Dermis blood vessel endothelial cell (primary cell): ENCODE measurements around the gene MYO5B. TPM values are rescaled to one million over a fixed set of nuclear protein-coding genes. Genes with fewer than 3 reads are reported as not detected.
A peak's percentile ranks its signal among the peaks of the same experiment; 100 is the strongest.

Experiments
- DNase-seq: peaks from one replicate; pipeline ENCODE4 v3.0.0; 2010
- total RNA-seq: library from RNA; depleted of rRNA; stranded (reverse); fragments of >200 nt; gene quantifications from 2 replicates; pipeline ENCODE4 v1.2.3, GENCODE V29; 2014

The MYO5B gene
- total RNA-seq, 1 donor from 2014 or later: 0.85 TPM

DNA sequence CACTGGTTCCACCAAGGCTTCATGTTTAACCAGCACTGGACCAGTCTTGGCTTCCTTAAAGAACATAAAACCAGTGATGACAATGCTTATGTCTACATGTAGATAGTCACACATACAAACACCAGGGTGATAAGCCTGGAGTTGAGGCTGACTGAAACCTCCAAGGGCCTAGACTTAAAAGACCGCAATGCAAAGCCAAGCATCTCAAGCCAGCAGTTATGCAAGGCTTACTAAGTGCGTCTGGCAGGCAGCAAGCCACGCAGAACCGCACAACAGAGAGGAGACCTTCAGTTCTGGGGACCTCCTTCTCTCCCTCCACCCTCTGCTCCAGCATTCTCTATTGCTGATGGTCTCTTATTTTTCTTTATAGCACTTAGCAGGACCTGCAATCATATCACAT lies 318.4 kb downstream of the MYO5B start:
- no peak for DNase-seq

DNA sequence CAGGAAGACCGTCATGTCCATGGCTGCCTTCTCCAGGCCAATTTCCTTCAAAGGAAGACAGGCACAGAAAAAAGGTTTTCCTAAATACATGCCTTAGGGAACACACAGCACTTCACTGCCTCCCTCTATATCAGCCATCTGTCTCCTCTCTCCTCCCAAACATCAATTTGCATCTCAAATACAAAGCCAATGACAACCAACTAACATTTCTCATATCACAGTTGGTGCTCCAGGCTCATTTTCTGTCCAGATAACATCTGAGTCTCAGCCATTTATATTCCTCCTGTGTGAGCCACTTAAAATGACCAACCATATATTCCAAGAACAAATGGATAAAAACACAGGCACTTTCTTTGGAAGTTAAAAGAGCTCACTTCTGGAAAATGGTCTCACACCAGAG lies 319.2 kb downstream of the MYO5B start:
- no peak for DNase-seq

DNA sequence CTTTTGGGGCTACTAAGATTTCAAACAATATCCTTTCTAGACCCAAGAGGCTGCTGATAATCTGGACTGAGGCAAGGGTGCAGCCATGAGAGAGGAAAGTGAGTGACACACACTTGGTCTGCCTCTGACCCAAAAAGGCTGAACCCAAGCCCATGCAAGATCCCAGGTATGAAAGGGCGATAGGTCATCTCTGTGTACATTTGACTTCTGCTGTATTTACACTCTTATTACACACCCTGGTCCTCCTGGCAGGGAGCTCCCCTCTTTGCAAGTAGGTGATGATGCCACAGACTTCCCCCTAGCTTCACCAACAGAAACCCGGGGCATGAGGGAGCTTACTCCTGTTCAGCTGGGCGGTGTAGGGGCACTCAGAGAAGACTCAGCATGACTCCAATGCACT lies 319.8 kb downstream of the MYO5B start:
- no peak for DNase-seq

DNA sequence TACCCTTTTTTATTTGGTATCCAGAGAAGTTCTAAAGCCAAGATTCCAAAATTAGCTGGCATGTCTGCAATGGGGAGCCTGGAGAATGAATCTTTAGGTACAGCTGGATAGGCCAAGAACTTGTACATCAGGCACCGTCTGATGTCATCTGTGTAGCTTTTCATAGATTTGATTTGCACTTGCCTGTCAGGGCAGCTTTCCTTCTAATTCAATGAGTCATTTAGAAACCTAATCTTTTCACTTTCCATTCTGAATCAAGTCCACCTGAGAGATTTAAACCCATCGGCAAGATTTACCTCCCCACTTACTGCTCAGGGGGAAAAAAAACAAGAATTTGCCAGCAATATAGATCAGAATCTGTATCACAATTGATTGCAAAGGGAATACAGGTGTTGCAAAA lies 320.7 kb downstream of the MYO5B start:
- no peak for DNase-seq

DNA sequence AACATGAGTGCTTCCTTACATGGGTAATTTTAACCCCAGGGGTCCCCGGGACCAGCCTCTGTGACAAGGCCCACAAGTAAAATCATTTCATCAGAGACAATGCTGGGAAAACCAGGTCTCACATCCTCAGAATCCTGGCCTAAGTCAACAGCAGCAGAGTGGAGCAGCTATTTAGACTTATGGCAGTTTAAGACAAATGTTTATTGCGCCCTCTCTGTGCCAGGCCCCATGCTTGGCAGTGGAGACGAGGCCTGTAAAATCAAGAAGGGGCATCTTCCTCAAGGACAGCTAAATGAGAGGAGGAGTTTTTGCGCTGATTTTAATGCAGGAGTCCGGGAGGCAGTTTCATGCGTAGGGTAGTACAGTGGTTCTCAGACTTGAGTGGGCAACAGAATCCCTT lies 325.6 kb downstream of the MYO5B start:
- no peak for DNase-seq

DNA sequence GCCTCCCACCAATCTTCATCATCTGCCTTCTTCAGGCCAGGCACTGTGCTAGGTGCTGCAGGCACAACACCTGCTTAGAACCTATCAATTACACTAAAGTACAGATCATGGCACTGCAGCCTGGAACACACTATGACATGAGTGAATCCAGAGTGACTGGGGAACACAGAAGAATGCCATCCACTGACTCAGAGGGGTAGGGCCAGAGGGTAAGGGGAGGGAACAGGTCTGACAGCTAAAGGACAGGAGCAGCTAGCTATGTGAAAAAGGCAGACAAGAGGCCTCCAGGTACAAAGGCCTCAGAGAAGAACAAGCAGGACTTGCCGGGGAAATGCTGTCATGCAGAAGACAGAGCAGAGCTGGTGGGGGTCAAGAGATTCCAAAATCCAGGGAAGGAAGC lies 328.3 kb downstream of the MYO5B start:
- DNase-seq: no peak

DNA sequence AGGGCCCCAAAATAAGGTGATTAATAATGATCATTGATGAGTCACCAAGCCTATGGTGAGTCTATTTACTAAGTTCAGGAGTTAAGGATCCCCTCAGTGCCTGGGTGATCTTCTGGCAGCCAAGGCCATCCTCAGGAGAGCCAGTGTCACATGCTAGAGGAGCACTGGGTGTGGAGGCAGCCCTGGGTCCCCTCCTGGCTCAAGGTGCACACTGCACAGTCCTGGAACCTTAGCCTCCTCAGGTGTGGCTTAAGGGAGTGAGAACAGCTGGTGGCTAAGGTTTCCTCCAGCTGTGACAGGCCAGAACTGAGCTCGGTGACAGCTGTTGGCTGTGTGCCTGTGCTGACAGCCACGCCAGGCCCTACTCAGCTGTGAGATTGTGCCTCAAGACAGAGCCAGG lies 329.5 kb downstream of the MYO5B start:
- DNase-seq: no peak

DNA sequence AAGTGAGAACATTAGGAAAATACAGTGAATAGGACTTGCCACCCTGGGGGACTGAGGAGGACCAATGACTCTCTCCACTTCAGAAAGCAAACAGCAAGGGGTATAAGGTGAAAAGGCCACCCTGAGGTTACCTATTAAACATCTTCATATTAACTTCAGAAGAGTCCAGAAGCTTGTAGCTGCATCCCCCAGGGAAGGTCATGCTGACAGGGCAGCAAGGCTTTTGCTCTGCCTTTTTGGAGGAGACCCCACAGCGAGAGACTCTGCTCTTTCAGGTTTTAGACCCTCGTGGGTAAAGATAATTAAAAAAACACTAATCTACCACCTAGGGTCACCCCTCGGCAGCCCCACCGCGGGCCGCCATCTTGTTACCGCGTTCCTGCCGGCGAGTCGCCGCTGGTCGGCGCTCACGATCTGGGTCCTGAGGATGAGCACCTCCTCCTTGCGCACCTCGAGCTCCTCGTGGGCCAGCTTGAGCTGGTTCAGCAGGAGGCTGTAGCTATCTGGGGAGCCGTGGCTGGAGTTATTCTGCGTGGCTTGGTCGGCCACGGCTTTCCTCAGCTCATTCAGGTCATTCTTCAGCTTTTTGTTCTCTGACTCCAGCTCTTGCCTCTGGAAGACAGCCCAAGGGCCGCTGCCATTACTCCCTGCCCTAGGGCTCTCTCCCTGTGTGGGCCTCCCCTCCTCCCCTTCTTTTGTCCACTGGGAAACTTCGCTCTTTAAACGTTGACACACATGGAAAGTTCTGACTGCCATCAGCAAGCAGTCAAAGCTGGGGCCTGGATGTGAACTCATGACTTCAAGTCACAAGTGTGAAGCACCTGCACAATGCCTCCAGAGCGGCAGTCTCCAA lies 331.0 kb downstream of the MYO5B start:
- no peak for DNase-seq

DNA sequence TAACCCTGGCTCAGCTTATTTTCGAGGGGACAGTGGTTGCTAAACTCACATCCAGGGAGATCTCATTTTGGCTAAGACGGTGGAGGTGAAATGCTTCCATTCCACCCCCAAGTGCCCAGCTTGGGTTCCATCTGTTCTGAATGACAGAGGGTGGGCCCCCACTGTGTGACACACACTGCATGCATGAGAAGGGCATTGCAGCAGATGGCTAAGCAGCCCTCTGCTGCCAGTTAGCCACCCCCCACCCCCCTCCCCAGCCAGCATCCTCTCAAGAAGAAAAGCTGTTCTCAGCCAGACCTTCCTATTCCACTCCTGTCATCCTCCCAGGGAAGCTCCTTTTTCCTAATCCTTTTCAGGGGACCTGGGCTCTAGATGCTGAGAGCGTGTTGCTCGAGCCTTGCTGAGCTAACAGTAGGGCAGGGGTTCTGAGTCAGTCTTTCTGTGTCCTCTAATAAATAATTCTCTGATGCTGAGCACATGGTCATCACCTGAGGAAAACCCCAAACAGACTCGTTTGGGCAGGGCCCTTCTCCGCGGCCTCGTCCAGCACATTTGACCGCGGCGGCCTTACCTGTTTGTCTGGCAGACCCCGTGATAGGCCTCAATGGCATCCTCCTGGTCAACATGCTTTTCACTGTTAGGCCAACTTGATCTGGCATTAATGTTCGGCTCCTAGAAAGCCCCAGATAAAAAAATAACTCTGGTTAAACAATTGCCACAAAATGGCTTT lies 332.1 kb downstream of the MYO5B start:
- no peak for DNase-seq

DNA sequence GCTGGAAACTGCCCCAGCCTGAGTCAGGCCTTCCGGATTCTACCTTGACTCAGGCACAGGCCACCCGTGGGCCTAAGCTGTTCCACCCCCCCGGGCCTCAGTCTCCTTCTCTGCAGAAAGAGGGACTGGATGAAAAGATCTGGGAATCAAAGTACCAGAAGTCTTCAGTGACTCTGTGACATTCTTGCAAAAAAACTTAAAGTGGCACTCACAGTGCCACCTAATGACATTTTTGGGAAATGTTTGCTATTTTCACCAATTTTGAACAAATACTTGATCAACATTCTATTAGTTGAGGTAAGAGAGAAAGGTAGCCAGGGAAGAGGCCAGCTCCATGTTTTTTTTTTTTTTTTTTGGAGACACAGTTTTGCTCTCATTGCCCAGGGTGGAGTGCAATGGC lies 333.3 kb downstream of the MYO5B start:
- peak; percentile 37 for DNase-seq

DNA sequence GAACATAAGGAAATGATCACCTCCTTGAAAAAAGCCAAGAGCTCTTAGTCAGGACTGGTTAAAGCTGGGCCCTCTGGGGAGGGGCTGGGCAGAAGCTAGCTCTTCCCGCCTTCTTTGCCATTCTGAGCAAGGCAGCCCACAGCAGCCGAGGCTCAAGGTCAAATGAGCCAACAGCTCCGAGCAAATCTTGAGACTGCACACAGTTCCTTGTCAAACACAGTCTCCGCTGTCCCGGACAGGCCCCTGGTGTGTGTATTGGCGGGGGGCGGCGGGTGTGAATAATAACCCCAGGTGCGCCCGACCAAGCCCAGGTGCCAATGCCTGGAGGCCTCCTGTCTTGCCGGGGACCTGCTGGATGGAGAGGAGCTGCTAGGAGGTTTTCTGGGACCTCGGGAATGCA lies 335.2 kb downstream of the MYO5B start:
- DNase-seq: no peak

DNA sequence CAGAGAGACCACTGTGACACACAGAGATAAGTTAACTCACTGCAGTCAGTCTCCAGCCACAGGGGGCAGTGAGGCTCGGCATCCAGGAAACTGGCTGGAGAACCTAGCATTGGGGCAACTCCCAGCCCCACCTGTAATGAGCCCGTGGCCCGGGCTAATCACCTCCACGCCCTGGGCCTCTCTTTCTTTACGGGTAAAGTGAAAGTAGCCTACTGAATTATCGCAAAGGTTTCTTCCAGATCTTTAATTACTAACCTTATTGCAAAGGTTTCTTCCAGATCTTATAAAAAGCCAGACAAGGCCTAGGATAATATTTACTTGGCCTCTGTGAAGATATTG lies 336.0 kb downstream of the MYO5B start:
- DNase-seq: no peak

DNA sequence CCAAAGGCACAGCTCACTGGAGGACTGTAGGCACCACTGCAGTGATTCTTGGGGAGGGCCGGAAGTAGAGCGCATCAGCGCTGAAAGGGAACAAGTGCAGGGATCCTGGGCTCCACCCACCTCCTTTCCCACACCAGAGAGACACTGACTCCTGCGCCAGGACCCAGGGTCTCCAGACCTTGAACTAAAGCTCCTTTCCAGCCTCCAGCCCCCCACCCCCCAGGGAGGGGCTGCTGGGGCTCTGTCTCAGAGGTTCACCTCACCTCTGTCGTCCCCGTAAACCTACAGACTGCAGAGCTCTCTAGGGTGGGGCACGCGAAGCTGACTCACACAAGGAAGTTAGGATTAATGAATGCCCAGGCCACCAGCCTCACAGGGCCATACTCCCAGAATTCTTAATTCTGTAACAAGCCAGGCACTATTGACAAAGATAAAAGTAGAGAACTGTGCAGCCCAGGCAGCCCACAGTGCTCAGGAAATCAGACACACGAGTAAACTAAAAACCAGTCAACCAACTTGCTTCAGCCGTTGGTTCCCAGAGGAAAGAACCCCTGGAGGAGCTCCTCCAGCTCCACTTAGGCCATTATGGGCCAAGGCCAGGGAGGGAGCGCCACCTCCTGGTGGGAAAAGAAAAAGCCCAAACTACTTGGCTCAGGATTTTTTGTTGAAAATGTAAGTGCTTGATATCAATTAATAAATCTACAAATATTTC lies 336.5 kb downstream of the MYO5B start:
- DNase-seq: peak; percentile 88

DNA sequence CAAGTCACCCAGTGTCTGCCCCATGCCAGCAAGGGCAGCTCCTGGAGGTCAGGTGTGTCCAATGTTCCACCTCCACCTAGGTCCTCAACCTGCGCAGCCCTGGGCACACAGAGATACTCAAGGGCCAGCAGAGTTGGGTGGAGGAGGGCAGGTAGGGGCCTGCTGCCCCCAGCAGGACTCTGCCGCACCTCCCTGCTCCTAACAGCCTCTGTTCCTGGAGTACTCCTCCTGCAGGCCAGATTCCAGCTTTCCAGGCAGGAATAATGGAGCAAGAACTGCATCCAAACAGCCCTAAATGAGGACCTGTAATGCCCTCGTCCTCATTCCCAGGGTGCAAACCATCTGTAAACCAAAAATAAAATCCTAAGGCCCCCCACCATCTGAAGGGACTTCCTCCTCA lies 337.2 kb downstream of the MYO5B start:
- peak; percentile 21 for DNase-seq

DNA sequence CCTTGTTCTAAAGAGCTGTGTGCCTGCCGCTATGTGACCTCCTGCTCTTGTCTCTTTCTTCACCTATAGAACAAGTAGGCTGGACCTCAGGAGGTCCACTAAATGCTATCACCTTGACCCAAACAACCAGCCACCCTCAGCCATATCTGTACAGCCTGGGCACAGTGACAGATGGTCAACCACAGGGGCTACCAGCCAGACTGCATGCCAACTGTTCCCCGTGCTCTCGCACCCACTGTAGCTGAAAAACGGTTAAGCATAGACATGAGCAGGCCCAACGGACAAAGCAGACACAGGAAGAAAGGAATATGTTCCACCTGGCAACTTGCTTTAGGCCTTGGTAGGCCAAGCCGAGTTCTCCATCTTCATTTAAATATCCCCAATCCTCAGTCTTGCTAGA lies 338.5 kb downstream of the MYO5B start:
- no peak for DNase-seq

DNA sequence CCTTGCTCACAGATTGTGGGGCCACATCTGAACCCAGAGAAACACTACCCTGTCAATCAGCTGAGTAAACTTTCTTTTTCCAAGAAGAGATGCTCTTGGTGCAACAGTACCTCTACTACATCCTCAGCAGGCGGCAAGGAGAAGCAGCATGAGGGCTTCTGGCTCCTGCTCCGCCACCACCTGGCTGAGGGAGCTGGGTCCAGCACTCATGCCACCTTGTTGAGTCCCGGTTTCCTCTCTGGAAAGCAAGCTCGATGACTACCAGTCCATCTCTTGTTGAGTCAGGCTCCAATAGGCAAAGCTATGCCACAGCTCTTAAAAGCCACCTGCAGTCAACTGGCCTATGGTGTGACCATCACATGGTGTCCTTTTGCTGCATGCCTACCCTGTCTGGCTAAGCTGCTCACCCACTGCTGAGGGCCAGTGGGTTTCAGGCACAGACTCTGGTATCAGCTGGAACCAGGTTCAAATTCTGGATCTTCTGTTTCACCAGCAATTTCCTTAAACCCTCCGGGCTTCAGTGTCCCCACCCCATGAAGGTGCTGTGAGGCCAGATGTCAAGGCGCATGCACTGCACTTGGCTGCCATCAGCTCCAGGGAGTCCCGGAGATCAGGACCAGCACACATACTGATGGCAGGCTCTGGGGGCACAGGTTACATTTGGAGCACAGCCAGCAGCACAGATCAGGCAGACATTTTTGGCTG lies 339.1 kb downstream of the MYO5B start:
- no peak for DNase-seq

DNA sequence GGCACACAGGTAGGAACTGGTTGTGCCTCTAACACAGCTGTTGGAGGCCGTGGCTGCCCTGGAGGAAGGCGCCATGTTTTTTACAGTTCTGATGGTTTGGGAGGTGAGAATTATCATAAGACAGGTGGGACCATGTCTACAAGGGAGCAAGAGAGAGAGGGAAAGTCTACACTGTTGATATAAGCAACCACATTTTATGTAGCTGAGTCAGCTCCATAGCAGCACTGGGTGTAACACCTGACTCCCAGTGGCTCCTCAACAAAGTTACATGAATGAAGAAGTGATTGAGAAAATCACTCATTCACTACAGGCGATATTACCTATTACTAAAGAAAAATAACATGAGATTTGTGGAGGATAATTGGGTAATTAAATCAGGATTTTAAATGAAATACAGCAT lies 340.3 kb downstream of the MYO5B start:
- DNase-seq: no peak

DNA sequence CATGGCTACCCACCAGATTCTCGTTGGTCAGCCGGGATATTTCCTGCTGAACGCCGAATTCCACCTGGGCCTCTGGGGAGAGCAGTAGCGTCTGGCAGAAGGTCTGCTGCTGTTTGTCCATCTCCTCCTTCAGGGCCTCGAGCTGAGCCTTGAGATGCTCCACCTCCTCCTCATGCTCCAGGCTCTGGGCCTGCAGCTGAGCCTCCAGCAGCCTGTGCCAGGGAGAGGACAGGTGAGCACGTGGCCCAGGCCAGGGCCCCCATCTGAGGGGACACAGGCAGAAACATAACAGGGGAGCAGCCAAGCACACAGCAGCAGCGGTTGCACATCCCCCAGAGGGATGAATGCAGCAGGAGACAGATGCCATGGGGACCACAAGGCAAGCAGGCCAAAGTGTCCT lies 341.5 kb downstream of the MYO5B start:
- DNase-seq: no peak

DNA sequence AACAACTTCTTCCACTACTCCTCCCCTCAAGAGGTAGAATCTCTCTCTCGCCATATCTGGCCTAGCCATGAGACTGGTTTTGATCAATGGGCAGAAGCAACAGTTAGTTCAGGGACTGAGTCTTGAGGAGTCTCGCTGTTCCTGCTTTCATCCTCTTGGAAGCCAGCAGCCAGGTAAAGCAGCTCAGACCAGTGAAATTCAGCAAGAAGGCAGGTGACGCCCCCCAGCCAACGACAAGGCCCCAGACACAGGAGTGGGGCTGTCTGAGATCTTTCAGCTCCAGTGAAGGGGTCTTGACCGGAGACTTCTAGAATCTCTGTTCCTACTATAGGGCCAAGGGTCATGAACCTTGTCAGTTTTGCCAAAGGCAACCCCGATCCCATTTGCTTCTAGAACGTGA lies 341.9 kb downstream of the MYO5B start:
- no peak for DNase-seq

DNA sequence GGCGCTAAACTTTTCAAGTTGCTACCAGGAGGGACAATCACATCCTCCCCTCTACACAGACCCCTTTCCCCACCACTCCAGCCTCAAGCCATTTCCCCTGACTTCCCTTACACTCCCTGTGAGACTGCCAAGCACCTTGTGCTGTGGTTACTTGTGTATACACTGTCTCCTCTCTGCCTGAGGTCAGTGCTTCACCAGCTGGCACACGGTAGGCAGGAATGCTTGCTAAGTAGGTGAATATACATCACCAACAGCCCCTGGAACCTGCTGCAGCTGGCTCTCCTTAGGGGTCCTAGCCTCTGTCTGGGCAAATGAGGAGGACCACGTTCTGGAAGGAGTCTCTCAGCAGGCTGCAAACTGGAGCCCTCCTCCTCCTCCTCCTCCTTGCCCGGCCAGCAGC lies 343.3 kb downstream of the MYO5B start:
- no peak for DNase-seq

DNA sequence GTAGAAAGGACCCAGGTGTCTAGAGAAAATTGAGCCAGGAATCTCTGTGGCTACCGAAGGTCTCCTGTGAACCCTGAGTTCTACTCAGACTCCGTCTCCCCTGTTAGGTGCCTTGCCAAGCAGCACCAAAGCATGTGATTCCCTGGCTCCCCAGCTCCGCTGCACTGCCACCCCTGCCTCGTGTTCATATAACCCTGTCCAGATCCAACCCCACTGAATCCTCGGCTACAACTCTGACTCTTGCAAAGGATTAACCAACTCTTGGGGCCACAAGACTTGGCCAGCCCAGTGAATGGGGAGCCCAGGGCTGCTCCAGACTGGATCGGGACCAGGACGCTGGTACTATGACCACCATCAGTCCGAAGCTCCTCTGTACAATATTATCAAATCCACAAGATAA lies 344.3 kb downstream of the MYO5B start:
- no peak for DNase-seq

DNA sequence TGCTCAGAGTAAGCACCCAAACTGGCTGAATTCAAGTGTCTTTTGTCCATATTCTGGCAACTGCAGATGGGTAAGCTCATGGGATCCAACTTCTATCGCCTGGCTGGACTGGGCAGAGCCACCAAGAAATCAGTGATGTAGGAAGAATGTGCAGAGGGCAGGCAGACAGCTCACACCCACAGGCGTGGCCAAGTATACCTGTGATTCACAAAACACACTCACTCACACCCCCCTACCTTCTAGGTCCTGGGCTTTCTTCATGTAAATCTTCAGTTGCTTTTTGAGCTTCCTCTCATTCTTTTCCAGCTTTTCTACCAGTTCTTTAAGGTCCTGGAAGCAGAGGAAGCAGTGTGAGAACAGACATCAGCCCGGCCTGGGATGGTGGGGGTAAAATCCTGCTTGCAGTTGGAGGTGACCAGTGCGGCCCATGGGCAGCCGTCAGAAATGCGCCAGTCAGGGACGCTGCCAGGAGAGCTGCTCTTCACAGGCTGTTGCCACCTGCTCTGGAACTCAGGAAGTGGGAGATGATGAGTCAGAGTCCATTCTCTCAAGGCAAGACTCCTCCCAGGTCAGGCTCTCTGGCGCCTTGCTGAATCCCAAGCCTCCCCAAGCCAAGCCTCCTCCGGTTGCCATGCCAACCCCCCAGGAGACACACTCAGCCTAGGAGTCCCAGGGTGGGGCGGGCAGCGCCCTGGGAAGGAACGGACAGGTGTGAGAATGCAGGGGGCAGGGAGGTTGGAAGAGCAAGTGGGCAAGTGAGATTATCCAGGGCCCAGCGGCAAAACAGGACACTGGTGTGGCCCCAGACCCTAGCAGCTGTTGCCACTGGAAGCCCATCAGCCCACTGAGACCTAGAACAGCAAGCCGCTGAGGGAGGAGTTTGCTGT lies 345.4 kb downstream of the MYO5B start:
- peak; percentile 94 for DNase-seq
